RWPE2 (cell line): Measurements from ENCODE around the gene TTC6.

ENCODE experiments used
- ATAC-seq: fragments of 200-7000 bp; cut with Tn5 transposase; 3 replicates; pipeline ENCODE4 v1.9.1; 2021; ENCODE audit warnings: low read depth
- DNase-seq: peaks from one replicate; pipeline ENCODE4 v3.0.0-alpha.2; 2020; ENCODE audit warnings: low spot score
- H3K27ac ChIP-seq: fragments of 450-650 bp; 2 replicates; pipeline ENCODE4 v1.5.1; 2017; ENCODE audit warnings: mild to moderate bottlenecking; ENCODE audit not compliant: poor library complexity, severe bottlenecking
- H3K27me3 ChIP-seq: fragments of 250-450 bp; sonication (Bioruptor Pico); 2 replicates; pipeline ENCODE4 v1.5.1; 2021; ENCODE audit warnings: mild to moderate bottlenecking, moderate library complexity; ENCODE audit not compliant: insufficient read depth, poor library complexity, severe bottlenecking
- H3K36me3 ChIP-seq: fragments of 250-450 bp; sonication (Bioruptor Pico); 2 replicates; pipeline ENCODE4 v1.5.1; 2020; ENCODE audit warnings: low read depth, mild to moderate bottlenecking, moderate library complexity
- H3K4me1 ChIP-seq: fragments of 250-450 bp; sonication (Bioruptor Pico); 2 replicates; pipeline ENCODE4 v1.5.1; 2021; ENCODE audit warnings: mild to moderate bottlenecking, moderate library complexity; ENCODE audit not compliant: insufficient read depth, poor library complexity, severe bottlenecking
- H3K4me3 ChIP-seq: fragments of 250-450 bp; sonication (Bioruptor Pico); 2 replicates; pipeline ENCODE4 v1.5.1; 2021; ENCODE audit warnings: mild to moderate bottlenecking, moderate library complexity; ENCODE audit not compliant: severe bottlenecking
- H3K9me3 ChIP-seq: fragments of 250-450 bp; sonication (Bioruptor Pico); 2 replicates; pipeline ENCODE4 v1.5.1; 2021; ENCODE audit warnings: mild to moderate bottlenecking, moderate library complexity; ENCODE audit not compliant: severe bottlenecking
- TF ChIP-seq, protein P1 (sequence below): fragments of 450-650 bp; IDR thresholded peaks from one replicate; pipeline ENCODE4 v1.5.1; 2017; ENCODE audit warnings: mild to moderate bottlenecking, moderate library complexity; ENCODE audit not compliant: poor library complexity, severe bottlenecking

TTC6 gene

DNA sequence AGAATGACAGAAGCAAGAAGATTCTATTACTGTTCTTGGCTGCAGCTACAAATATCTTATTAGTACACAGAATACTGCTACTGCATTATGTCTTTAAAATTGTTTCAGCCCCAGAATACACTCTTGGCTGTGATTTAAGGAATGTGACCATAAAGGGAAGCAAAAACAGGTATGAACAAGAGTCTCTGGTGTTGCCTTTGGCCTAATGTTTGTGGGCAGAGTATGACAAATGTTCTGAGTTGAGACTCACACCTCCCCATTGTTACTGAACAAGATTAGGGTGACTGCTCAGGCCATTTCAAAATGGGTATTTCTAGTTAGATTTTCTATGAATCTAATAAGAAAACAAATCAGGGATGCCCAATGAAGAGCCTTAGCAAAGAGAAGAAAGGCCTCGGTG is 28.5 kb downstream of the TTC6 start:
- peak overlapping the region; percentile 84 for H3K27ac ChIP-seq
- no peaks in the 10 kb centered on the region for H3K36me3 ChIP-seq
- H3K4me1 ChIP-seq = peaks cover 20% of the 10 kb centered on the region
- no peak for DNase-seq
- H3K27me3 ChIP-seq = no peaks in the 10 kb centered on the region
- peak; percentile 89 for ATAC-seq
- TF ChIP-seq, protein P1, sequence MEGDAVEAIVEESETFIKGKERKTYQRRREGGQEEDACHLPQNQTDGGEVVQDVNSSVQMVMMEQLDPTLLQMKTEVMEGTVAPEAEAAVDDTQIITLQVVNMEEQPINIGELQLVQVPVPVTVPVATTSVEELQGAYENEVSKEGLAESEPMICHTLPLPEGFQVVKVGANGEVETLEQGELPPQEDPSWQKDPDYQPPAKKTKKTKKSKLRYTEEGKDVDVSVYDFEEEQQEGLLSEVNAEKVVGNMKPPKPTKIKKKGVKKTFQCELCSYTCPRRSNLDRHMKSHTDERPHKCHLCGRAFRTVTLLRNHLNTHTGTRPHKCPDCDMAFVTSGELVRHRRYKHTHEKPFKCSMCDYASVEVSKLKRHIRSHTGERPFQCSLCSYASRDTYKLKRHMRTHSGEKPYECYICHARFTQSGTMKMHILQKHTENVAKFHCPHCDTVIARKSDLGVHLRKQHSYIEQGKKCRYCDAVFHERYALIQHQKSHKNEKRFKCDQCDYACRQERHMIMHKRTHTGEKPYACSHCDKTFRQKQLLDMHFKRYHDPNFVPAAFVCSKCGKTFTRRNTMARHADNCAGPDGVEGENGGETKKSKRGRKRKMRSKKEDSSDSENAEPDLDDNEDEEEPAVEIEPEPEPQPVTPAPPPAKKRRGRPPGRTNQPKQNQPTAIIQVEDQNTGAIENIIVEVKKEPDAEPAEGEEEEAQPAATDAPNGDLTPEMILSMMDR = no peak
- no peak overlapping the region for H3K4me3 ChIP-seq
- H3K9me3 ChIP-seq = no peaks in the 10 kb centered on the region

DNA sequence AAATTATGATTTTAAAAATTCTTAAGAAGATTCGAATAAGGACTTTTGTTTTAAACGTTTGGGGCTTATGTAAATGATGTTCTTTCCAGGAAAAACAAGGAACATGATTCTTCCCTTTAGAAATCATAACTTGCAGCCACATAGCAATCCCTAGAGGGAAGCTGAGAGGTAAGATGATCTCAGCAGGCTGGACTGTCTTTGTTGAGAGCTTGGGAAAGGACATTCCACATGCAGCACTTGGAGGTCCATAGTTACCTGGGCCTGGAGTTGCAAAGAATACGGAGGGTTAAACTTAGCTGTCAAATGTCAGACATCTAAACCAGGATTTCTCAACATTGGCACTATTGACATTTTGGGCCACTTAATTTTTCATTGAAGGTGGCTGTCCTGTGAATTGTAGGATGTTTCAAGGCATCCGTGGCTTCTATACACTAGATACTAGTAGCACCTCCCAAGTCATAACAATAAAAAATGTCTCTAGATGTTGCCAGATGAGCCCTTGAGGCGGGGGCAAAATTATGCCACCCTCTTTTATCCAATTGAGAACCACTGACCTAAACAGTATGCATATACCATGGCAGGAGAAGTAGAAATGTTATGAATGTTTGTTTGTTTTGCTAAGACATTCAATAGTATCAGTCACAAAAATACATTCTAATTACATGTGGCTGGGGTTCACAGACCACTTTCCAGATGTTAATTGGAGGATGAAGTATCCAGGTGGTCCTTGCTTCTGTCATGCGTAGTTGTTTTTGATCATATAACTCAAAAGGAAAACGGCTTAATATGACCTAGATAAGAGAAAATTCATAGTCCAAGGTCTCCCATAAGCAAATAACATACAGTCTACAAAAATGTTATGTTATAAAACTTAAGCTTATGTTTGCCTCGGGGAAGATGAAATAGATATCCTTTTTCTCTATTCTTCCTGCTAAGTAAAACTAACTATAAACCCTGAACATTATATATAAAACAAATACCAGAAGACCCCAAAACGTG is 30.5 kb downstream of the TTC6 start:
- Histone ChIP-seq H3K4me3 (no peak overlapping the region), H3K36me3 (no peaks in the 10 kb centered on the region), H3K9me3 (peaks cover 2% of the 10 kb centered on the region), H3K27ac (no peak overlapping the region), H3K27me3 (no peaks in the 10 kb centered on the region), H3K4me1 (peaks cover 20% of the 10 kb centered on the region)
- ATAC-seq (no peak), DNase-seq (no peak)
- TF ChIP-seq, protein P1 = no peak

DNA sequence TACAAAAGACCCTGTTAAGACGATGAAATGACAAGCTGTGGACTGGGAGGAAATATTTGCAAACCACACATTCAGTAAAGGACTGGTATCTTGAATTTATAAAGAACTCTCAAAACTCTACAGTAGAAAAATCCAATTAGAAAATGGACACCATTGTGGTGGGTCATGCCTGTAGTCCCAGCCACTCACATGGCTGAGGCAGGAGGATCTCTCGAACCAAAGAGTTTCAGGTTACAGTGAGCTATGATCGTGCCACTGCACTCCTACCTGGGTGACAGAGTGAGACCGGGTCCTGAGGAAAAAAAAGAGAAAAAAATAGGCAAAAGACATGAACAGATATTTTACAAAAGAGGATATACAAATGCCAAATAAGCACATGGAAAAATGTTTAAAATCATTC is 41.9 kb downstream of the TTC6 start:
- H3K27me3 ChIP-seq = no peaks in the 10 kb centered on the region
- ATAC-seq = no peak
- TF ChIP-seq, protein P1 = no peak

DNA sequence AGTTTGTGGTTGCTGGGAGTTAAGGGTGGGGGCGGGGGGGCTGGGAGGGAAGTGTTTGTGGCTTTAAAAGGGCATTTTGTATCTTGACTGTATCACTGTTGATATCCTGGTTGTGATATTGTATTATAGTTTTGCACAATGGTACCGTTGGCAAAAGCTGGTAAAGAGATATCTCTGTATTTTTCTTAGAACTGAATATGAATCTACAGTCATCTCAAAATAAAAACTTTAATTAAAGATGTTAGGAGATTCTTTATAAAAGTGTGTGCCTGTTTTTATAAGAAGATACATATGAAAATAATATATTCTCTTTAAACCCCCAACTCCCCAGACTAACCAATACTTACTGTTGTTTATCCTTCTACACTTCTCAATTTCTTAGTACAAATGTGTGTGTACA is 43.2 kb downstream of the TTC6 start:
- DNase-seq = no peak
- H3K4me1 ChIP-seq = no peaks in the 10 kb centered on the region
- H3K9me3 ChIP-seq = no peaks in the 10 kb centered on the region
- H3K27me3 ChIP-seq = no peaks in the 10 kb centered on the region
- H3K4me3 ChIP-seq = no peak overlapping the region
- H3K36me3 ChIP-seq = no peaks in the 10 kb centered on the region
- no peak for ATAC-seq
- TF ChIP-seq, protein P1 = no peak
- H3K27ac ChIP-seq = no peak overlapping the region

More for the DNA sequence above, 41.9 kb downstream of the TTC6 start:
- Histone ChIP-seq H3K4me1 (no peaks in the 10 kb centered on the region), H3K9me3 (no peaks in the 10 kb centered on the region), H3K4me3 (no peak overlapping the region), H3K27ac (no peak overlapping the region), H3K36me3 (no peaks in the 10 kb centered on the region)
- no peak for DNase-seq

DNA sequence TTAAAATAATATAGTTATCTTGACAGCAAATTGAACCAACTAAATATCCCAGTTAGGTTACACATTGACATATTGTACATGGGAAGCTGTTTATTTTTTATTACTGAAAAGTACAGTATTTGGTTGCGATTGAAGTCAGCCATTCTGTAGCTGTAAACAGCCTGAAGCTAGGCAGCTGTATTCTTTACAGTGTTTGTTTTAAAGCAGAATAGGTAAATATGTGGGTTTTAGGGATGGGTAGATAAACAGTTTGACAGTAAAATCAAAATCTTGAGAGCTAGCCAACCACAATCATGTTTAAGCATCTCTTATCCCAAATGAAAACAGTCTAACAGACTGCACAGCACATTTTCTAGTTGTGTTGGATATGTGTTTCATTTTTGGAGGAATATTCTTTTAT is 45.7 kb downstream of the TTC6 start:
- Histone ChIP-seq H3K36me3 (no peaks in the 10 kb centered on the region), H3K4me1 (no peaks in the 10 kb centered on the region), H3K27ac (no peak overlapping the region), H3K27me3 (no peaks in the 10 kb centered on the region), H3K4me3 (no peak overlapping the region), H3K9me3 (no peaks in the 10 kb centered on the region)
- DNase-seq (no peak), ATAC-seq (no peak)
- TF ChIP-seq, protein P1 = no peak
